Activated T-helper 9 cell treated with anti-CD3 and anti-CD28 coated beads, Interleukin-2, amount 50 U/mL, for 16 hours (primary cell): Measurements from ENCODE around the gene NFIA.

Experiments
- DNase-seq: peaks from one replicate; pipeline ENCODE4 v3.0.0-alpha.2; 2020; ENCODE audit warnings: low read depth

NFIA gene

GRCh38 chr1:61494000-61494399 is 411.6 kb downstream of the NFIA start:
- DNase-seq = no peak

GRCh38 chr1:61496501-61496900 is 414.1 kb downstream of the NFIA start:
- no peak for DNase-seq

- DNase-seq = no peak
These were observed 414.7 kb downstream of the NFIA start for GRCh38 chr1:61497013-61497412.

- DNase-seq = no peak
These were observed 416.0 kb downstream of the NFIA start for GRCh38 chr1:61498342-61498741.

GRCh38 chr1:61501971-61502916 is 419.9 kb downstream of the NFIA start:
- no peak for DNase-seq

- DNase-seq = no peak
These were observed 421.9 kb downstream of the NFIA start for GRCh38 chr1:61504305-61504704.

GRCh38 chr1:61504852-61505390 is 422.6 kb downstream of the NFIA start:
- DNase-seq = no peak

GRCh38 chr1:61506236-61506635 is 423.9 kb downstream of the NFIA start:
- no peak for DNase-seq

- no peak for DNase-seq
These were observed 424.7 kb downstream of the NFIA start for GRCh38 chr1:61506944-61507500.
